ENCODE measurements around the gene PRKCSH. TPM values are rescaled to one million over a fixed set of nuclear protein-coding genes. Genes with fewer than 3 reads are reported as not detected.

PRKCSH gene
- total and polyA plus RNA-seq, 2 experiments from 2014 or later, result 85.3 to 130 TPM

DNA sequence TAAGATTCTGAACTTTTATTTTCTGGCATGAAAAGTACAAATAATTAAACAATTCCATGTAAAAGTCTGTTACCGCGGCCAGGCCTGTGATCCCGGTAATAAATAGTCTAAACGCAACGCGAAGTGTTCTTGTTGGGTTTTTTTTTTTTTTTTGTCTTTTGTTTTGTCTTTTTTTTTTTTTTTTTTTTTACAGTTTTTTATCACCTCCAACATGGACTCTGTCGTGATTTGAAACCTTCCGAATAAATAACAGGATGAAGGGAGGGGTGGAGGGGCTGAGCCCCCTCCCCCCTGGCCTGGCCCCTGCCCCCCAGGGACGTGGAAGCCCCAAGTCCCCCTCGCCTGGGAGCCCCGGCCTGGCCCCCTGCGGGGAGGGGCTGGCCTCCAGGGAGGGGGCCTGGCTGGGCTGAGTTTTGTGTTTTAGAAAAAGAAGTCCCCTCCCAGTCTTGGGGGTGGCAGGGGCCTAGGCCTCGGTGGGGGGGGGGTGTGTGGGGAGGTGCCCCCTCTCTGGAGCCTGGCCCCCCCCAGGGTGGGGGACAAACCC is 16.0 kb downstream of the PRKCSH start:
- H3K27me3 ChIP-seq (ENCODE audit: insufficient read depth), result no peaks in the 10 kb centered on the region
- no peaks in the 10 kb centered on the region for H3K79me2 ChIP-seq (replicated peaks; ENCODE audit: insufficient read depth)
- Mint-ChIP-seq H3K27me3 (ENCODE audit: insufficient read depth, low read depth, poor library complexity) (peaks cover 14% of the 10 kb centered on the region), H3K9me3 (no peaks in the 10 kb centered on the region; the same call in 2 of the 3 replicates), H3K27ac (0 out of 2 replicates have a peak overlapping the region, but pooled peaks have one; percentile 52), H3K4me1 (peaks cover 25% of the 10 kb centered on the region), H3K36me3 (ENCODE audit: low read depth) (peaks cover 23% of the 10 kb centered on the region), H3K4me3 (no peak overlapping the region)
- H3K4me3 ChIP-seq, result peak overlapping the region; percentile 12; the same call in 1 of the 2 replicates
- H3K4me2 ChIP-seq, result peak overlapping the region; percentile 55
- peaks cover 31% of the 10 kb centered on the region for H3K4me1 ChIP-seq (ENCODE audit: insufficient read depth)
- no peak overlapping the region for H2AFZ ChIP-seq
- DNase-seq (ENCODE audit: low spot score), result no peak
- ATAC-seq, result peak; percentile 7; the same call in 2 of the 3 replicates
- no peak overlapping the region for H3K27ac ChIP-seq (ENCODE audit: low read depth)
- no peaks in the 10 kb centered on the region for H4K20me1 ChIP-seq (replicated peaks; ENCODE audit: insufficient read depth)
- H3K36me3 ChIP-seq (ENCODE audit: insufficient read depth), result no peaks in the 10 kb centered on the region; the same call in 1 of the 2 replicates
- H3F3A ChIP-seq (replicated peaks; ENCODE audit: low read depth), result 0 out of 2 replicates have a peak, but pooled peaks cover 9% of the 10 kb centered on the region
- no peaks in the 10 kb centered on the region for H3K9me2 ChIP-seq (ENCODE audit: insufficient read depth)
- no peak for TF ChIP-seq ZNF114 (CRISPR knock-in tag; IDR thresholded peaks at IDR 0.05)
- no peak for TF ChIP-seq NANOG (IDR thresholded peaks at IDR 0.05; ENCODE audit: borderline replicate concordance)
- no peak for TF ChIP-seq STAT1 (IDR thresholded peaks at IDR 0.05; ENCODE audit: unreplicated experiment)
- no peak for TF ChIP-seq EZH2 (IDR thresholded peaks at IDR 0.05; ENCODE audit: low read depth, unreplicated experiment)
- no peak for TF ChIP-seq POLR2AphosphoS5 (IDR thresholded peaks at IDR 0.05; ENCODE audit: low read depth)
- no peak for TF ChIP-seq CREB1 (CRISPR knock-in tag; IDR thresholded peaks at IDR 0.05; ENCODE audit: low read depth)
- TF ChIP-seq EZH2phosphoT487 (IDR thresholded peaks at IDR 0.05; ENCODE audit: unreplicated experiment), result no peak
- TF ChIP-seq JUNB (IDR thresholded peaks at IDR 0.05; ENCODE audit: unreplicated experiment), result no peak
- TF ChIP-seq, protein P1, sequence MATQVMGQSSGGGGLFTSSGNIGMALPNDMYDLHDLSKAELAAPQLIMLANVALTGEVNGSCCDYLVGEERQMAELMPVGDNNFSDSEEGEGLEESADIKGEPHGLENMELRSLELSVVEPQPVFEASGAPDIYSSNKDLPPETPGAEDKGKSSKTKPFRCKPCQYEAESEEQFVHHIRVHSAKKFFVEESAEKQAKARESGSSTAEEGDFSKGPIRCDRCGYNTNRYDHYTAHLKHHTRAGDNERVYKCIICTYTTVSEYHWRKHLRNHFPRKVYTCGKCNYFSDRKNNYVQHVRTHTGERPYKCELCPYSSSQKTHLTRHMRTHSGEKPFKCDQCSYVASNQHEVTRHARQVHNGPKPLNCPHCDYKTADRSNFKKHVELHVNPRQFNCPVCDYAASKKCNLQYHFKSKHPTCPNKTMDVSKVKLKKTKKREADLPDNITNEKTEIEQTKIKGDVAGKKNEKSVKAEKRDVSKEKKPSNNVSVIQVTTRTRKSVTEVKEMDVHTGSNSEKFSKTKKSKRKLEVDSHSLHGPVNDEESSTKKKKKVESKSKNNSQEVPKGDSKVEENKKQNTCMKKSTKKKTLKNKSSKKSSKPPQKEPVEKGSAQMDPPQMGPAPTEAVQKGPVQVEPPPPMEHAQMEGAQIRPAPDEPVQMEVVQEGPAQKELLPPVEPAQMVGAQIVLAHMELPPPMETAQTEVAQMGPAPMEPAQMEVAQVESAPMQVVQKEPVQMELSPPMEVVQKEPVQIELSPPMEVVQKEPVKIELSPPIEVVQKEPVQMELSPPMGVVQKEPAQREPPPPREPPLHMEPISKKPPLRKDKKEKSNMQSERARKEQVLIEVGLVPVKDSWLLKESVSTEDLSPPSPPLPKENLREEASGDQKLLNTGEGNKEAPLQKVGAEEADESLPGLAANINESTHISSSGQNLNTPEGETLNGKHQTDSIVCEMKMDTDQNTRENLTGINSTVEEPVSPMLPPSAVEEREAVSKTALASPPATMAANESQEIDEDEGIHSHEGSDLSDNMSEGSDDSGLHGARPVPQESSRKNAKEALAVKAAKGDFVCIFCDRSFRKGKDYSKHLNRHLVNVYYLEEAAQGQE (IDR thresholded peaks at IDR 0.05; ENCODE audit: unreplicated experiment), result no peak
- TF ChIP-seq, protein P2, sequence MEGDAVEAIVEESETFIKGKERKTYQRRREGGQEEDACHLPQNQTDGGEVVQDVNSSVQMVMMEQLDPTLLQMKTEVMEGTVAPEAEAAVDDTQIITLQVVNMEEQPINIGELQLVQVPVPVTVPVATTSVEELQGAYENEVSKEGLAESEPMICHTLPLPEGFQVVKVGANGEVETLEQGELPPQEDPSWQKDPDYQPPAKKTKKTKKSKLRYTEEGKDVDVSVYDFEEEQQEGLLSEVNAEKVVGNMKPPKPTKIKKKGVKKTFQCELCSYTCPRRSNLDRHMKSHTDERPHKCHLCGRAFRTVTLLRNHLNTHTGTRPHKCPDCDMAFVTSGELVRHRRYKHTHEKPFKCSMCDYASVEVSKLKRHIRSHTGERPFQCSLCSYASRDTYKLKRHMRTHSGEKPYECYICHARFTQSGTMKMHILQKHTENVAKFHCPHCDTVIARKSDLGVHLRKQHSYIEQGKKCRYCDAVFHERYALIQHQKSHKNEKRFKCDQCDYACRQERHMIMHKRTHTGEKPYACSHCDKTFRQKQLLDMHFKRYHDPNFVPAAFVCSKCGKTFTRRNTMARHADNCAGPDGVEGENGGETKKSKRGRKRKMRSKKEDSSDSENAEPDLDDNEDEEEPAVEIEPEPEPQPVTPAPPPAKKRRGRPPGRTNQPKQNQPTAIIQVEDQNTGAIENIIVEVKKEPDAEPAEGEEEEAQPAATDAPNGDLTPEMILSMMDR (conservative IDR thresholded peaks at IDR 0.05; ENCODE audit: low read depth in 2 of 2), result no peak
- TF ChIP-seq, protein P3, sequence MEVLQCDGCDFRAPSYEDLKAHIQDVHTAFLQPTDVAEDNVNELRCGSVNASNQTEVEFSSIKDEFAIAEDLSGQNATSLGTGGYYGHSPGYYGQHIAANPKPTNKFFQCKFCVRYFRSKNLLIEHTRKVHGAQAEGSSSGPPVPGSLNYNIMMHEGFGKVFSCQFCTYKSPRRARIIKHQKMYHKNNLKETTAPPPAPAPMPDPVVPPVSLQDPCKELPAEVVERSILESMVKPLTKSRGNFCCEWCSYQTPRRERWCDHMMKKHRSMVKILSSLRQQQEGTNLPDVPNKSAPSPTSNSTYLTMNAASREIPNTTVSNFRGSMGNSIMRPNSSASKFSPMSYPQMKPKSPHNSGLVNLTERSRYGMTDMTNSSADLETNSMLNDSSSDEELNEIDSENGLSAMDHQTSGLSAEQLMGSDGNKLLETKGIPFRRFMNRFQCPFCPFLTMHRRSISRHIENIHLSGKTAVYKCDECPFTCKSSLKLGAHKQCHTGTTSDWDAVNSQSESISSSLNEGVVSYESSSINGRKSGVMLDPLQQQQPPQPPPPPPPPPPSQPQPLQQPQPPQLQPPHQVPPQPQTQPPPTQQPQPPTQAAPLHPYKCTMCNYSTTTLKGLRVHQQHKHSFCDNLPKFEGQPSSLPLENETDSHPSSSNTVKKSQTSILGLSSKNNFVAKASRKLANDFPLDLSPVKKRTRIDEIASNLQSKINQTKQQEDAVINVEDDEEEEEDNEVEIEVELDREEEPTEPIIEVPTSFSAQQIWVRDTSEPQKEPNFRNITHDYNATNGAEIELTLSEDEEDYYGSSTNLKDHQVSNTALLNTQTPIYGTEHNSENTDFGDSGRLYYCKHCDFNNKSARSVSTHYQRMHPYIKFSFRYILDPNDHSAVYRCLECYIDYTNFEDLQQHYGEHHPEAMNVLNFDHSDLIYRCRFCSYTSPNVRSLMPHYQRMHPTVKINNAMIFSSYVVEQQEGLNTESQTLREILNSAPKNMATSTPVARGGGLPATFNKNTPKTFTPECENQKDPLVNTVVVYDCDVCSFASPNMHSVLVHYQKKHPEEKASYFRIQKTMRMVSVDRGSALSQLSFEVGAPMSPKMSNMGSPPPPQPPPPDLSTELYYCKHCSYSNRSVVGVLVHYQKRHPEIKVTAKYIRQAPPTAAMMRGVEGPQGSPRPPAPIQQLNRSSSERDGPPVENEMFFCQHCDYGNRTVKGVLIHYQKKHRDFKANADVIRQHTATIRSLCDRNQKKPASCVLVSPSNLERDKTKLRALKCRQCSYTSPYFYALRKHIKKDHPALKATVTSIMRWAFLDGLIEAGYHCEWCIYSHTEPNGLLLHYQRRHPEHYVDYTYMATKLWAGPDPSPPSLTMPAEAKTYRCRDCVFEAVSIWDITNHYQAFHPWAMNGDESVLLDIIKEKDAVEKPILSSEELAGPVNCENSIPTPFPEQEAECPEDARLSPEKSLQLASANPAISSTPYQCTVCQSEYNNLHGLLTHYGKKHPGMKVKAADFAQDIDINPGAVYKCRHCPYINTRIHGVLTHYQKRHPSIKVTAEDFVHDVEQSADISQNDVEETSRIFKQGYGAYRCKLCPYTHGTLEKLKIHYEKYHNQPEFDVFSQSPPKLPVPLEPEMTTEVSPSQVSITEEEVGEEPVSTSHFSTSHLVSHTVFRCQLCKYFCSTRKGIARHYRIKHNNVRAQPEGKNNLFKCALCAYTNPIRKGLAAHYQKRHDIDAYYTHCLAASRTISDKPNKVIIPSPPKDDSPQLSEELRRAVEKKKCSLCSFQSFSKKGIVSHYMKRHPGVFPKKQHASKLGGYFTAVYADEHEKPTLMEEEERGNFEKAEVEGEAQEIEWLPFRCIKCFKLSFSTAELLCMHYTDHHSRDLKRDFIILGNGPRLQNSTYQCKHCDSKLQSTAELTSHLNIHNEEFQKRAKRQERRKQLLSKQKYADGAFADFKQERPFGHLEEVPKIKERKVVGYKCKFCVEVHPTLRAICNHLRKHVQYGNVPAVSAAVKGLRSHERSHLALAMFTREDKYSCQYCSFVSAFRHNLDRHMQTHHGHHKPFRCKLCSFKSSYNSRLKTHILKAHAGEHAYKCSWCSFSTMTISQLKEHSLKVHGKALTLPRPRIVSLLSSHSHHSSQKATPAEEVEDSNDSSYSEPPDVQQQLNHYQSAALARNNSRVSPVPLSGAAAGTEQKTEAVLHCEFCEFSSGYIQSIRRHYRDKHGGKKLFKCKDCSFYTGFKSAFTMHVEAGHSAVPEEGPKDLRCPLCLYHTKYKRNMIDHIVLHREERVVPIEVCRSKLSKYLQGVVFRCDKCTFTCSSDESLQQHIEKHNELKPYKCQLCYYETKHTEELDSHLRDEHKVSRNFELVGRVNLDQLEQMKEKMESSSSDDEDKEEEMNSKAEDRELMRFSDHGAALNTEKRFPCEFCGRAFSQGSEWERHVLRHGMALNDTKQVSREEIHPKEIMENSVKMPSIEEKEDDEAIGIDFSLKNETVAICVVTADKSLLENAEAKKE (CRISPR knock-in tag; IDR thresholded peaks at IDR 0.05), result no peak
- TF ChIP-seq, protein P4, sequence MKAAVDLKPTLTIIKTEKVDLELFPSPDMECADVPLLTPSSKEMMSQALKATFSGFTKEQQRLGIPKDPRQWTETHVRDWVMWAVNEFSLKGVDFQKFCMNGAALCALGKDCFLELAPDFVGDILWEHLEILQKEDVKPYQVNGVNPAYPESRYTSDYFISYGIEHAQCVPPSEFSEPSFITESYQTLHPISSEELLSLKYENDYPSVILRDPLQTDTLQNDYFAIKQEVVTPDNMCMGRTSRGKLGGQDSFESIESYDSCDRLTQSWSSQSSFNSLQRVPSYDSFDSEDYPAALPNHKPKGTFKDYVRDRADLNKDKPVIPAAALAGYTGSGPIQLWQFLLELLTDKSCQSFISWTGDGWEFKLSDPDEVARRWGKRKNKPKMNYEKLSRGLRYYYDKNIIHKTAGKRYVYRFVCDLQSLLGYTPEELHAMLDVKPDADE (IDR thresholded peaks at IDR 0.05), result no peak
- no peak for TF ChIP-seq ZNF331 (CRISPR knock-in tag; IDR thresholded peaks at IDR 0.05; ENCODE audit: low read depth)

Measured in GM23338 (cell line).